CD4-positive, alpha-beta T cell treated with Interleukin-10 for 1 hour (primary cell): ENCODE measurements around the gene GRHL1.

ENCODE experiments used
- DNase-seq: peaks from one replicate; pipeline ENCODE4 v3.0.0-alpha.2; 2020

The GRHL1 gene

GRCh38 chr2:9995059-9995458 lies 43.6 kb downstream of the GRHL1 start:
- DNase-seq = no peak

DNA sequence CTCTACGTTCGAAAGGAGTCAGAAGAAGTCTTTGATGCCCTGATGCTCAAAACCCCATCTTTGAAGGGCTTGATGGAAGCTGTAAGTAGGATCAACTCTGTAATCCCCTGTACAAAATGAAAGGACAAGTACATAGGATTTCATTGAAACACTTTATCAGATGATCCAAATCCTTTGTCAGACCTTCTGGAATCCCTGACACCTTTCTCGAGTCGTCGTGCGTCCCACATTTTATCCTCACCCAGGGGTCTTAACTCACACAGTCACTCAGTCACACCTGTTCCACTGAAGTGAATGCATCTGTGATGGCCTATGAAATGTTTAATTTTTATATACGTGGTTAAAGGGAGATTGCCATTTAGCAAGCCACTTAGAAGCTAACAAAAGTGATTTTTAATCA lies 44.8 kb downstream of the GRHL1 start:
- no peak for DNase-seq

GRCh38 chr2:9997936-9998335 lies 46.4 kb downstream of the GRHL1 start:
- no peak for DNase-seq

GRCh38 chr2:9998916-9999654 lies 47.6 kb downstream of the GRHL1 start:
- no peak for DNase-seq

GRCh38 chr2:9999693-10000092 lies 48.2 kb downstream of the GRHL1 start:
- DNase-seq = no peak

DNA sequence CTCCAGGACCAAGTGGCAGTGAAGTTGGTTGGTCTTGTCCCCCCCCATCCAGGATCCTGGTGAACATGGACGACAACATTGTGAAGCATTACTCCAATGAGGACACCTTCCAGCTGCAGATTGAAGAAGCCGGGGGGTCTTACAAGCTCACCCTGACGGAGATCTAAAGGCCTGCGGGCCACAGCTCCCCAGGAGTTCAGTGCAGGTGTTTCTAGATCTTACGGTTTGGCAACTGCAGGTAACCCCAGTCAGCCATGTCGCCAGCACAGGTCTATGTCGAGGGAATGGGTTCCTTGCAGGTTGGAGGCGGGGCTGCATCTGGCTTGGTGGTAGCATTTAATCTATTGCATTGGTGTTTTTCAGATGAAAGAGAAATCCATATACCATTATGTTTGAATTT lies 49.0 kb downstream of the GRHL1 start:
- DNase-seq = no peak

- no peak for DNase-seq
These were observed 50.1 kb downstream of the GRHL1 start for GRCh38 chr2:10001586-10001985.

GRCh38 chr2:10002109-10002508 lies 50.6 kb downstream of the GRHL1 start:
- no peak for DNase-seq

GRCh38 chr2:10002681-10003080 lies 51.2 kb downstream of the GRHL1 start:
- no peak for DNase-seq

GRCh38 chr2:10003206-10004125 lies 52.0 kb downstream of the GRHL1 start:
- DNase-seq = no peak

DNA sequence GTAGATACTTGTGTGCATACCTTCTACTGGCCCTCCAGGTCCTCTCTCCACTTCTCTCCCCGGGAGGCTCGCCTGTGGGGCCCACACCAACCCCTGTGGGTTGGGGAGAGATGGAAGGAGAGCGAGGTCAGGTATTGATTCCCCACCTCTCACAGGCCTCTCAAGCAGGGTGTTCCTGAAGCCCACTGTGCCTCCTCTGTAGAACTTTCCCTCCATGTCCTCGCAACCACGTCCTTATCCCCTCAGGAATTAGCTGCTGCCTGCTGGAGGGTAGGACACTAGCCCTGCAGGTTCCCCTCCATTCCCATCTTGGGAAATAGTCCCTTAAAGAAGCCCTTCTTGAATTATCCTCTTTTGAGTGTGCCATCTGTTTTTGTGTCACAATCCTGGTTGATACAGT lies 52.9 kb downstream of the GRHL1 start:
- no peak for DNase-seq

DNA sequence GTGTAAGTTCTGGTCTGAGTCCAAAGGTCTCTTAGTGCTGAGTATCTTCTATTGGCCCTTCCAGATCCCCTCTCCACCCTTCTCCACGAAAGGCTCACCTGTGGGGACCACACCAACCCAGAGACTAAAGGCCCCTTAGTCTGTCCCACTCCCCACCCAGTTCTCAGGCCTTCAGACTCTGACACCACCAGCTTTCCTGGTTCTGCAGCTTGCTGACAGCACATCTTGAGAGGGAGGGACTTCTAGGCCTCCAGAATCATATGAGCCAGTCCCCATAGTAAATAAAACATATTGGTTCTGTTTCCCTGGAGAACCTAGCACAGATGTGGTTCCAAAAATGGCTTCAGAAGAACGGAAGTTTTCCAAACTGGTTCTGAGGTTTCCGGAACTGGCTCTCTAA lies 53.3 kb downstream of the GRHL1 start:
- no peak for DNase-seq

DNA sequence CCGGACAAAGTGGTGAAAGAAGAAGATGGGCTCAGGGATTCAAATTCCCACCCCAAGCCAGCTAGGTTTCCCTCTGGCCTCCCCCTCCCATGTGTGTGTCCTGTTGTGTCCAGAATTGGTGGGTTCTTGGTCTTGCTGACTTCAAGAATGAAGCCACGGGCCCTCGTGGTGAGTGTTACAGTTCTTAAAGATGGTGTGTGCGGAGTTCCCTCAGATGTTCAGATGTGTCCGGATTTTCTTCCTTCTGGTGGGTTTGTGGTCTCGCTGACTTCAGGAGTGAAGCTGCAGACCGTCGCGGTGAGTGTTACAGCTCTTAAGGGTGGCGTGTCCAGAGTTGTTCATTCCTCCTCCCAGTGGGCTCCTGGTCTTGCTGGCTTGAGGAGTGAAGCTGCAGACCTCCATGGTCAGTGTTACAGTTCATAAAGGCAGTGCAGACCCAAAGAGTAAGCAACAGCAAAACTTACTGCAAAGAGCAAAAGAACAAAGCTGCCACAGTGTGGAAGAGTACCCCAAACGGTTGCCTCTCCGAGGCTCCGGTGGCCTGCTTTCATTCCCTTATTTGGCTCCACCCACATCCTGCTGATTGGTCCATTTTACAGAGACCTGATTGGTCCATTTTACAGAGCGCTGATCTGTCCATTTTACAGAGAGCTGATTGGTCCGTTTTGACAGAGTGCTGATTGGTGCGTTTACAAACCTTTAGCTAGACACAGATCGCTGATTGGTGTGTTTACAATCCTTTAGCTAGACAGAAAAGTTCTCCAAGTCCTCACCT lies 54.2 kb downstream of the GRHL1 start:
- no peak for DNase-seq

DNA sequence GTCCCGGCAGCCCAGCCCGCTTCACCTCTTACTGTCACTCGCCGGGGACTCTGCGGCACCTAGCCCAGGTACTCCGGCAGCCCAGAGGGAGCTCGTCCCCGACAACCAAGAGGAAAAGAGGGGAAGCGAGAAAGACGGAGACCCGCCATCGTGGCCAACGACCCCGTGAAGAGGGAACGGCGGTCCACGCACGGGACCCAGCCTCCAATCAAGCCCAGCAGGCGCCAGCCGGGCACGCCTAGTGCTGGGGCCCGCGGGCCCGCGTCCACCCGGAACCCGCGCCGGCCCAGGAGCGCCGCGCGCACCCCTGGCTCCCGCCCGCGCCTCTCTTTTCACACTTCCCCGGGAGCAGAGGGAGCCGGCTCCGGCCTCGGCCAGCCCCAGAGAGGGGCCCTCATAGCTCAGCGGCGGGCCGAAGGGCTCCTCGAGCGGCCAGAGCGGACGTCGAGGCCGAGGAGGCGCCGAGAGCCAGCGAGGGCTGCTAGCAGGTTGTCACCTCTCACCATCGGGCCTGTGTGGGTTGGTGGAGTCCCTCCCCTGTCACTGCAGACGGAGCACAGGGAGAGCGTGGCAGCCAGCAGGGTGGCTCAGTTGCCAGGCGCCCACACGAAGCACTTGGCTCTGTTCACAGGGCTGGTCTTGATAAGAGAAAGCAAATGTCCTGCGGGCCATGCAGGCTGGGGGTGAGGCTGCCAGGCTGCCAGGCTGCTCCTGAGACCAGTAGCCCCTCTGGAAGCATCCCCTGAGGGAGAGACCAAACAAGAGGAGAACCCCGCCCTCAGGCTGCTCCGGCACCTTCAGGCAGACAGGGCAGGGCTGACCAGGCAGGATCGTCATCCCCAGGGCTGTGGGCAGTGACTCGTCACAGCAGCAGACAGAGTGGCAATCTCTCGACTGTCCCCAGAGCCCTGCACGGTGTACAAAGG lies 55.0 kb downstream of the GRHL1 start:
- no peak for DNase-seq

DNA sequence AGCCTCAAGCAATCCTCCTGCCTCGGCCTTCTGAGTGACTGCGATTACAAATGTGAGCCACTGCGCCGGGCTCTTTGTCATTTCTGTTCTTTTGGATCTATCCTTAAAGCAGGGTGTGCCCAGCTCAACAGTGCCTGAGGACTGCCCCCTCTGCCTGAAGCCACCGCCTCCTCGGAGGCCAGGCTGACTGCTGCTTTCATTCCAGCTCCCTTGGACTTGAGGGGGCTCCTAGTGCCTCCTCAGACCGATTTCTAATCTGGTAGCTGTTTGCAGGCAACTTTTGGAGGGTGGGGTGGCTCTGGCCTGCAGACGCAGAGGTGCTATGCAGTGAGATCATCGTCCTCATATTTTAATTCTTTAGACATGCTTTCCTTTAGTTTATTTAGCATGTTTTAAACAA lies 55.9 kb downstream of the GRHL1 start:
- no peak for DNase-seq

DNA sequence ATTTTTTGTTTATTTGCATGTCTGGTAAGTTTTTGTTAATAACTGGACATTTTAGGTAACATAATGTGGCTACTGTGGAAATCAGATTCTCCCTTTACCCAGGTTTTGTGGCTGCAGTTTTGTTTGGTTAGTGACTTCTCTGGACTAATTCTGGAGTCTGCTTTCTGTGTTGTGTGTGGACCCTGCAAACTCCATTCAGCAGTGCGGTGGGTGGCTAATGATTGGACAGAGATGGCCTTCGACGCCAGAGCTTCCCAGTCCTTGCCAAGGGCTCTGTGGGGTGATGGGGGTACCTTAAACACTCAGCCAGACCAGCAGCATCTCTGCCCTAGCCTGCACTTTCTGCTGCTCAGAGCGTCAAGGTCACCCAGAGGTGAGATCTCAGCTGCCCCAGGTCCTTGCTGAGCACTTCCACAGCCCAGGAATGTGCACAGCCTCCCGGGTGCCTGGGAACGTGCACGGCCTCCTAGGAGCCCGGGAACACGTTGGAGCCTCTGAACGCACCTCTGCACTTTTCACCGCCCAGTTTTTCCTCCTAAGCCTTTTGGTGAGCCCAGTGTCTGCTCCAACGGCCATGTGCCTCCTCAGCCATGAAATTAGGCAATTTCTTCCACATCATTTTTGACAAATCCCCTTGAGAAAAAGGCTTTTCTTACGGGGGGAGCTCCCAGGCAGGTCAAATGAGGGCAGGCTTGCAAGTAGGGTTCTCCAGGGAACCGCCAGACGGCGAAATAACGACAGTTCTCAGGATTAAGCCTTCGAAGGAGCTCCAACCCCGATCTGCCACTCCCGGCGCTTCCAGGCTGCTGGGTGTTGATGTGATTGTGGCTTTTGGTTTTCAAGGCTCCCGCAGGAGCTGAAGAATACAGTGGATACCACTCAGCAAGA lies 56.7 kb downstream of the GRHL1 start:
- no peak for DNase-seq

- DNase-seq = no peak
These were observed 57.3 kb downstream of the GRHL1 start for GRCh38 chr2:10008809-10009176.

GRCh38 chr2:10009271-10009810 lies 57.8 kb downstream of the GRHL1 start:
- no peak for DNase-seq

DNA sequence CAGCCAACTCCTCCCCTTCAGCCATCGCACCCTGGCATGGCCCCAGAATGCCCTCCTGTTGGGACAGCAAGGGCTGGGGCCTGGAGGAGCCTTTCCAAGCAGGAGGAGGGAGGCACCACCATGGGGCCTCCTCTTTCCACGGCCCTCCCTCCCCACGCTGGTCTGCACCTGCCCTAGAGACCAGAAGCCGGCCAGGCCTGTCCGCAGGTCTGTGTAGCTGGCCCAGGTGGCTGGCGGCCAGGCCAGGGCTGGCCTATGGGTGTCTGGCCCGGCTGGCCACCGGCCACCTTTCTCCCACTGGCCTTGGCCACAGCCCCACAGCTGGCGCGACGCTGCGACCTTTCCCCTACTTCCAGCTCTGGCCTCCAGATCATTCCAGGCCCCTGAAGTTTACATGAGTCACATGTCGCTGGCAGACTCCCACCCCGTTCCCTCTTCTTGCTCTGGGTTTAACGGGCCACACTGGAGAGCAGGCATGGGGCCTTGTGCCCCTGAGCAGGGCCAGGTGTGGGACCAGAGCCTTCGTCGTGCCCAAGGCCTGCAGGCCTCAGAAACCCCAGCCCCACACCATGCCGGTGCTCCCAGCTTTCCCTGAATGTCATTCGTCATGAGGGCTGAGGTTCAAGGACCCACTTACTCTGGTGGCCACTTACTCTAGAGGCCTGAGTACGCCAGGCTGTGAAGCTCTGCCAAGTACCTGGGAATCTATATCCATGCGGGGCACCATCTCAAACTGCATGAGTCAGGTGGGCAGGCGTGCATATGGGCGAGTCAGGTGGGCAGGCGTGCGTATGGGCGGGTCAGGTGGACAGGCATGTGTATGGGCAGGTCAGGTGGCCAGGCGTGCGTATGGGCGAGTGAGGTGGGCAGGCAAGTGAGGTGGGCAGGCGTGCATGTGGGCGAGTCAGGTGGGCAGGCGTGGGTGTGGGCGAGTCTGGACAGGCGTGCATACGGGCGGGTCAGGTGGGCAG lies 58.6 kb downstream of the GRHL1 start:
- no peak for DNase-seq
